Endothelial cell of umbilical vein (primary cell): Measurements from ENCODE around the gene FHIT.

ENCODE experiments used
- CTCF ChIP-seq, 2 donors: IDR thresholded peaks; 1 replicate in 1 of 2; 2 replicates in 1 of 2; pipeline ENCODE4 v1.5.1; 2011; ENCODE audit warnings: low read length in 2 of 2, mild to moderate bottlenecking in 2 of 2, moderate library complexity in 2 of 2, control low read depth in 1 of 2, inconsistent platforms in 1 of 2, low read depth in 1 of 2; ENCODE audit not compliant: insufficient read depth in 1 of 2; ENCODE audit errors: extremely low read depth in 1 of 2
- EZH2 ChIP-seq: IDR thresholded peaks from 2 replicates; pipeline ENCODE4 v1.6.1; 2012; ENCODE audit warnings: borderline replicate concordance, low read depth, mild to moderate bottlenecking, moderate library complexity, low read length, inconsistent platforms; ENCODE audit not compliant: severe bottlenecking
- FOS ChIP-seq: IDR thresholded peaks from 2 replicates; pipeline ENCODE4 v1.6.1; 2011; ENCODE audit warnings: mild to moderate bottlenecking, low read length, moderate library complexity, borderline replicate concordance; ENCODE audit not compliant: insufficient read depth
- MYC ChIP-seq: IDR thresholded peaks from one replicate; pipeline ENCODE4 v1.6.1; 2011; ENCODE audit warnings: mild to moderate bottlenecking, low read depth, low read length
- POLR2A ChIP-seq: IDR thresholded peaks from 2 replicates; pipeline ENCODE4 v1.6.1; 2012; ENCODE audit warnings: low read depth, mild to moderate bottlenecking, control low read depth, low read length

- TF ChIP-seq CTCF (IDR thresholded peaks at IDR 0.05; ENCODE audit: extremely low read depth in 1 of 2, insufficient read depth in 1 of 2, low read depth in 1 of 2, low read length in 2 of 2) = no peak
- TF ChIP-seq EZH2 = no peak
- TF ChIP-seq MYC = no peak
- no peak for TF ChIP-seq FOS
- no peak for TF ChIP-seq POLR2A
Measured at GRCh38 chr3:60697132-60697531, 554.1 kb downstream of the FHIT start.
